ENCODE data around the gene LRMDA. TPM values are rescaled to one million over a fixed set of nuclear protein-coding genes. Genes with fewer than 3 reads are reported as not detected.

LRMDA gene
- total RNA-seq, 4 donors from 2014 or later = 2.2 to 7.8 (median 4.5) TPM

GRCh38 chr10:76558996-76559891, 1127.8 kb downstream of the LRMDA start:
- in situ Hi-C loops (cut with MboI; ENCODE audit: low pct_ligation_motif_present in 1 of 4, low pct_unique_long_range_greater_than_20kb in 1 of 4, low sequenced_read_pairs in 3 of 4) (loop anchor here in 2 of 4 donors (25.0 kb wide), 2 partner anchors 428 to 1172 kb away; no protein-coding TSS in a partner anchor), intact Hi-C loops (cut with DNase I; ENCODE audit: low total_unique reads) (loop anchor here (10.0 kb wide), 1 partner anchor 416 kb away; no protein-coding TSS in a partner anchor)
- Histone ChIP-seq H3K27me3 (no peaks in the 10 kb centered on the region), H3K4me1 (peaks cover 0 to 18% (median 5%) of the 10 kb centered on the region in 4 donors), H3K36me3 (no peaks in the 10 kb centered on the region), H3K27ac (peak overlapping the region; percentile 44 to 76 (median 46)), H3K4me3 (no peak overlapping the region), H3K9me3 (no peaks in the 10 kb centered on the region)
- DNase-seq = no peak
- 58 to 62% methylated on average over 3 of the region's 3 CpGs for WGBS, 2 donors (ENCODE audit: low coverage in 1 of 2)
- TF ChIP-seq POLR2A (IDR thresholded peaks at IDR 0.05) = no peak
- peak in 2 of 3 donors; percentile 27 to 39 for TF ChIP-seq POLR2AphosphoS5 (IDR thresholded peaks at IDR 0.05)

- TF ChIP-seq EP300 (IDR thresholded peaks at IDR 0.05; ENCODE audit: low read depth) = no peak
- TF ChIP-seq POLR2AphosphoS5 (IDR thresholded peaks at IDR 0.05) = peak in 1 of 3 donors; percentile 39
- TF ChIP-seq POLR2A (IDR thresholded peaks at IDR 0.05) = no peak
- TF ChIP-seq CTCF (IDR thresholded peaks at IDR 0.05) = no peak
- Histone ChIP-seq H3K27me3 (no peaks in the 10 kb centered on the region), H3K27ac (peak overlapping the region; percentile 44 to 76 (median 46)), H3K4me1 (peaks cover 0 to 18% (median 5%) of the 10 kb centered on the region in 4 donors), H3K9me3 (no peaks in the 10 kb centered on the region), H3K36me3 (no peaks in the 10 kb centered on the region), H3K4me3 (no peak overlapping the region)
- intact Hi-C loops (cut with DNase I; ENCODE audit: low total_unique reads) = loop anchor here (10.0 kb wide), 1 partner anchor 415 kb away; no protein-coding TSS in a partner anchor
- 25 to 44% methylated on average over 1 of the region's 1 CpG for WGBS, 2 donors (ENCODE audit: low coverage in 1 of 2)
- no peak for DNase-seq
- in situ Hi-C loops (cut with MboI; ENCODE audit: low pct_ligation_motif_present in 1 of 4, low pct_unique_long_range_greater_than_20kb in 1 of 4, low sequenced_read_pairs in 3 of 4) = loop anchor here in 2 of 4 donors (25.0 kb wide), 2 partner anchors 427 to 1173 kb away; no protein-coding TSS in a partner anchor
Observed at GRCh38 chr10:76559892-76560220, 1128.4 kb downstream of the LRMDA start.

- H3K27ac ChIP-seq = peak overlapping the region in 1 of 4 donors; percentile 76
- no peaks in the 10 kb centered on the region for H3K27me3 ChIP-seq
- H3K4me3 ChIP-seq = no peak overlapping the region
- intact Hi-C loops (cut with DNase I; ENCODE audit: low total_unique reads) = no loop called here
- H3K36me3 ChIP-seq = no peaks in the 10 kb centered on the region
- in situ Hi-C loops (cut with MboI; ENCODE audit: low pct_ligation_motif_present in 1 of 4, low pct_unique_long_range_greater_than_20kb in 1 of 4, low sequenced_read_pairs in 3 of 4) = loop anchor here in 2 of 4 donors (25.0 kb wide), 2 partner anchors 427 to 1173 kb away; no protein-coding TSS in a partner anchor
- DNase-seq = no peak
- H3K4me1 ChIP-seq = peaks cover 0 to 18% (median 5%) of the 10 kb centered on the region in 4 donors
- no peaks in the 10 kb centered on the region for H3K9me3 ChIP-seq
- WGBS, 2 donors (ENCODE audit: low coverage in 1 of 2) = 79 to 85% methylated on average over 5 of the region's 5 CpGs
- no peak for TF ChIP-seq POLR2AphosphoS5 (IDR thresholded peaks at IDR 0.05)
- TF ChIP-seq CTCF (IDR thresholded peaks at IDR 0.05) = no peak
- TF ChIP-seq EP300 (IDR thresholded peaks at IDR 0.05; ENCODE audit: low read depth) = no peak
- TF ChIP-seq POLR2A (IDR thresholded peaks at IDR 0.05) = no peak
Observed at GRCh38 chr10:76560338-76560737, 1128.9 kb downstream of the LRMDA start.

- Histone ChIP-seq H3K27ac (no peak overlapping the region), H3K36me3 (no peaks in the 10 kb centered on the region), H3K4me3 (no peak overlapping the region), H3K9me3 (no peaks in the 10 kb centered on the region), H3K4me1 (peaks cover 0 to 13% (median 4%) of the 10 kb centered on the region in 4 donors), H3K27me3 (no peaks in the 10 kb centered on the region)
- in situ Hi-C loops (cut with MboI; ENCODE audit: low pct_ligation_motif_present in 1 of 4, low pct_unique_long_range_greater_than_20kb in 1 of 4, low sequenced_read_pairs in 3 of 4) (loop anchor here in 2 of 4 donors (25.0 kb wide), 2 partner anchors 424 to 1176 kb away; no protein-coding TSS in a partner anchor), intact Hi-C loops (cut with DNase I; ENCODE audit: low total_unique reads) (no loop called here)
- DNase-seq = no peak
- TF ChIP-seq EP300 (IDR thresholded peaks at IDR 0.05; ENCODE audit: low read depth) (no peak), POLR2A (IDR thresholded peaks at IDR 0.05) (no peak)
Observed at GRCh38 chr10:76563286-76563685, 1131.9 kb downstream of the LRMDA start.

GRCh38 chr10:76572021-76572420, 1140.6 kb downstream of the LRMDA start:
- intact Hi-C loops (cut with DNase I; ENCODE audit: low total_unique reads) = no loop called here
- Histone ChIP-seq H3K27ac (no peak overlapping the region), H3K27me3 (no peaks in the 10 kb centered on the region), H3K4me3 (no peak overlapping the region), H3K36me3 (no peaks in the 10 kb centered on the region), H3K4me1 (no peaks in the 10 kb centered on the region), H3K9me3 (no peaks in the 10 kb centered on the region)
- 63 to 71% methylated on average over 1 of the region's 1 CpG for WGBS, 2 donors (ENCODE audit: low coverage in 1 of 2)
- no peak for DNase-seq
- TF ChIP-seq POLR2AphosphoS5 (IDR thresholded peaks at IDR 0.05) = no peak
- in situ Hi-C loops (cut with MboI; ENCODE audit: low pct_ligation_motif_present in 1 of 4, low pct_unique_long_range_greater_than_20kb in 1 of 4, low sequenced_read_pairs in 3 of 4) = loop anchor here in 2 of 4 donors (25.0 kb wide), 2 partner anchors 415 to 1185 kb away; no protein-coding TSS in a partner anchor

Data from transverse colon (tissue), 4 donors.